Kidney glomerular epithelial cell (primary cell): ENCODE data around the gene CHN2.

ENCODE experiments used
- DNase-seq: peaks from one replicate; lab custom pipeline; 2025; lab: John Stamatoyannopoulos, UW

CHN2 gene

GRCh38 chr7:29430279-29430949 lies 235.8 kb downstream of the CHN2 start:
- no peak for DNase-seq

GRCh38 chr7:29431686-29432085 lies 237.1 kb downstream of the CHN2 start:
- no peak for DNase-seq

- DNase-seq, result no peak
Measured at GRCh38 chr7:29432721-29433120, 238.1 kb downstream of the CHN2 start.

GRCh38 chr7:29434380-29434768 lies 239.8 kb downstream of the CHN2 start:
- DNase-seq, result no peak

- DNase-seq, result no peak
Measured at GRCh38 chr7:29435167-29435566, 240.6 kb downstream of the CHN2 start.

GRCh38 chr7:29435902-29436301 lies 241.3 kb downstream of the CHN2 start:
- no peak for DNase-seq

GRCh38 chr7:29442146-29442545 lies 247.6 kb downstream of the CHN2 start:
- peak; percentile 3 for DNase-seq

GRCh38 chr7:29443552-29443951 lies 249.0 kb downstream of the CHN2 start:
- DNase-seq, result no peak

- DNase-seq, result no peak
Measured at GRCh38 chr7:29444267-29444666, 249.7 kb downstream of the CHN2 start.

GRCh38 chr7:29445736-29446135 lies 251.2 kb downstream of the CHN2 start:
- no peak for DNase-seq

- DNase-seq, result no peak
Measured at GRCh38 chr7:29447828-29448227, 253.3 kb downstream of the CHN2 start.

- no peak for DNase-seq
Measured at GRCh38 chr7:29449569-29450260, 255.1 kb downstream of the CHN2 start.

GRCh38 chr7:29453021-29453420 lies 258.4 kb downstream of the CHN2 start:
- no peak for DNase-seq

GRCh38 chr7:29454464-29454863 lies 259.9 kb downstream of the CHN2 start:
- no peak for DNase-seq

GRCh38 chr7:29454899-29455451 lies 260.4 kb downstream of the CHN2 start:
- no peak for DNase-seq

GRCh38 chr7:29457141-29457561 lies 262.6 kb downstream of the CHN2 start:
- DNase-seq, result no peak

- DNase-seq, result no peak
Measured at GRCh38 chr7:29457565-29458011, 263.0 kb downstream of the CHN2 start.

GRCh38 chr7:29458933-29459332 lies 264.4 kb downstream of the CHN2 start:
- DNase-seq, result no peak

GRCh38 chr7:29459589-29459988 lies 265.0 kb downstream of the CHN2 start:
- no peak for DNase-seq

GRCh38 chr7:29461996-29462395 lies 267.4 kb downstream of the CHN2 start:
- no peak for DNase-seq

- no peak for DNase-seq
Measured at GRCh38 chr7:29463504-29464158, 269.1 kb downstream of the CHN2 start.

- DNase-seq, result no peak
Measured at GRCh38 chr7:29464753-29465152, 270.2 kb downstream of the CHN2 start.
